GM12875 (cell line): ENCODE measurements around the gene ZMYND15.
"Not testable (repeated sequence)": the region's sequence is repeated elsewhere in the genome, so short reads cannot be mapped to it uniquely, and the experiment has no call there.

Source experiments
- H3K4me3 ChIP-seq: one replicate; pipeline ENCODE4 v1.5.1; 2011; ENCODE audit warnings: low read depth, low read length, control low read depth
- TF ChIP-seq, protein P1 (sequence below): IDR thresholded peaks from 2 replicates; pipeline ENCODE4 v1.5.1; 2011; ENCODE audit warnings: low read depth, mild to moderate bottlenecking, control low read depth, inconsistent platforms, low read length, moderate library complexity, borderline replicate concordance; ENCODE audit not compliant: insufficient read depth

ZMYND15 gene

DNA sequence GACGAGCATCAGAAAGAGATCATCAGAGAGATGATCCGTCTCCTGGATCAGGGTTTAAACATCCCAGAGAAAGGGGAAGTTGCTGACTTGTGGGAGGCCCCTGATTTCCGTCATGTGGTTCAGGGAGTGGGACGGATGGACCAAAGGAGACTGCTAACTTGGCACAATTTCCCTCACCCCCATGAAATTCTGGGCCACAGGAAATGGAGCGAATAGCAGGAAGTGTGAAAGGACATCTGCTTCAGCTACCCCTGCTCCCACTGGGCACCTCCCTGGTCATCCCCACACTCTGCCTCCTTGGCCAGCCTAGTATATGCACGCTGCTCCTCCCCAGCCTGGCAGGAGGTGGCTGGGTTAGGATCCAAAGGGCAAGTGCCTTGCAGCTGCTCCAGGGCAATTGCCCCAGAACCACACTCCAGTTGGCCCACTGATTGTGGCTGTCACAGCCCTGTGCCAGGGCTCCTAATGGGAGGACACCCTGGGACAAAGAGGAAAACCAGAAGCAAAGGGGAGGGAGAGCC, 27.9 kb upstream of the ZMYND15 start:
- H3K4me3 ChIP-seq = peak overlapping the region; percentile 87
- TF ChIP-seq, protein P1, sequence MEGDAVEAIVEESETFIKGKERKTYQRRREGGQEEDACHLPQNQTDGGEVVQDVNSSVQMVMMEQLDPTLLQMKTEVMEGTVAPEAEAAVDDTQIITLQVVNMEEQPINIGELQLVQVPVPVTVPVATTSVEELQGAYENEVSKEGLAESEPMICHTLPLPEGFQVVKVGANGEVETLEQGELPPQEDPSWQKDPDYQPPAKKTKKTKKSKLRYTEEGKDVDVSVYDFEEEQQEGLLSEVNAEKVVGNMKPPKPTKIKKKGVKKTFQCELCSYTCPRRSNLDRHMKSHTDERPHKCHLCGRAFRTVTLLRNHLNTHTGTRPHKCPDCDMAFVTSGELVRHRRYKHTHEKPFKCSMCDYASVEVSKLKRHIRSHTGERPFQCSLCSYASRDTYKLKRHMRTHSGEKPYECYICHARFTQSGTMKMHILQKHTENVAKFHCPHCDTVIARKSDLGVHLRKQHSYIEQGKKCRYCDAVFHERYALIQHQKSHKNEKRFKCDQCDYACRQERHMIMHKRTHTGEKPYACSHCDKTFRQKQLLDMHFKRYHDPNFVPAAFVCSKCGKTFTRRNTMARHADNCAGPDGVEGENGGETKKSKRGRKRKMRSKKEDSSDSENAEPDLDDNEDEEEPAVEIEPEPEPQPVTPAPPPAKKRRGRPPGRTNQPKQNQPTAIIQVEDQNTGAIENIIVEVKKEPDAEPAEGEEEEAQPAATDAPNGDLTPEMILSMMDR = no peak

DNA sequence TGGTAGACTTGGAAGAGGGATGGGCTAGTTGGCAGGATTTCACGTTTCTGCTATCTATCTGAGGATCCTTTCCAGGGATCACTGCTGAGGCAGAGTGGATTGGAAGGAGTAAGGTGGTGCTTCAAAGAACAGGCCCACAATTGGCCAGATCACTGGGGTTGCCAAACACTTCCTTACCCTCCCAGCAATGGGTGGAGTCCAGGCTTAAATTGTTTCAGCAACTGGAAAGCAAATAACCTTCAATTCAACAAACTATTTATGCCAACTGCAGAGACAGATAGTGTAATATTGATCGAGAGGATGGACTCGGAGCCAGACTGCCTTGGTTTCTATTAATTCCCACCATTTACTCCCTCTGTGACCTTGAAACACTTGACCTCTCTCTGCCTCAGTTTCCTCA, 27.1 kb upstream of the ZMYND15 start:
- H3K4me3 ChIP-seq = no peak overlapping the region
- TF ChIP-seq, protein P1 = no peak

DNA sequence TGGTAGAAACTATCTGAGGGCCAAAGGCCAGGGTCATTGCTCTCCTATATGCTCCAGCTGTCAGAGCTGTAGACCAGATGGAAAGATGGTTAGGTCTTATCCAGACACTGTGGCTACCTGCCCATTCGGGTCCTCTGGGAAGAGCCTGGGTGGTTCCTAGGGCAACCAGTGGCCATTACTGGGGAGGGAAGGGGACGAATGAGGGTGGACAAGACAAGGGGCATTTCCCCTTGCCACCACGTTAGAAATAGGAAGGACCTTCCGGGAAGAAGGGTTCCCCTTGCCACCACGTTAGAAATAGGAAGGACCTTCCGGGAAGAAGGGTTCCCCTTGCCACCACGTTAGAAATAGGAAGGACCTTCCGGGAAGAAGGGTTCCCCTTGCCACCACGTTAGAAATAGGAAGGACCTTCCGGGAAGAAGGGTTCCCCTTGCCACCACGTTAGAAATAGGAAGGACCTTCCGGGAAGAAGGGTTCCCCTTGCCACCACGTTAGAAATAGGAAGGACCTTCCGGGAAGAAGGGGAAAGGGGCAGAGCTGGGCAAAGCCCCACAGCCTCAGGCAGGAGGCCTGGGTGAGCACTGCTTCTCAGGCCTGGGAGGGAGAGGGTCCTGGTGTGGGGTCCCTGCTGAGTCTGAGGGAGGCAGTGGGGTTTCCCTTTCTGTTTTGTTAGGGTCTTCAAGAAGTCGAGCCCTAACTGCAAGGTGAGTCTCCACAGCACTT, 25.1 kb upstream of the ZMYND15 start:
- H3K4me3 ChIP-seq = not testable (repeated sequence)

DNA sequence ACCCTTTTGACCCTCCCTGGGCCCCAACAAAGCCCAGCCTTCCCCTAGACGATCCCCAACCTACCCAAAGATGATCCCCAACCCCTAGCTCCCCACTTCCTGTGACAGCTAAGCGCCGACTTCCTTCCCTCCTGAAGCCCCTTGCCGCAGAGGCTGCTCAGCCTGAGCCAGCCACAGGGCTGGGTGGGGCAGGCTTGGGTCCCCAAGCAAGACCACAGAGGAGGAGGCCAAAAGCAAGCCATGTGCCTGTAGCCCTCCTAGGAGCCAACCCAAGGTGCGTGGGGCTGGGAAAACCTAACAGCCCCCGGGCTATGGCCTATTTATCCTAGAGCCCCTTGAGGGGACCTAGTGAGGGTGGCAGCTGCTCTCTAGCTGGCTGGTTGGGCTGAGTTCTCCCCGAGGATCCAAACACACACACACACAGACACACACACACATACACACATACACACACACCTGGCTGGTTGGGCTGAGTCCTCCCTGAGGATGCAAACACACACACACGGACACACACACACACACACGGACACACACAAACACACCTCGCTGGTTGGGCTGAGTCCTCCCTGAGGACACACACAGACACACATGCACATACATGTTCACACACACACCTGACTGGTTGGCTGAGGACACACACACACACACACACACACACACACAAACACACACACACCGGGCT, 24.4 kb upstream of the ZMYND15 start:
- TF ChIP-seq, protein P1 = no peak
- no peak overlapping the region for H3K4me3 ChIP-seq

DNA sequence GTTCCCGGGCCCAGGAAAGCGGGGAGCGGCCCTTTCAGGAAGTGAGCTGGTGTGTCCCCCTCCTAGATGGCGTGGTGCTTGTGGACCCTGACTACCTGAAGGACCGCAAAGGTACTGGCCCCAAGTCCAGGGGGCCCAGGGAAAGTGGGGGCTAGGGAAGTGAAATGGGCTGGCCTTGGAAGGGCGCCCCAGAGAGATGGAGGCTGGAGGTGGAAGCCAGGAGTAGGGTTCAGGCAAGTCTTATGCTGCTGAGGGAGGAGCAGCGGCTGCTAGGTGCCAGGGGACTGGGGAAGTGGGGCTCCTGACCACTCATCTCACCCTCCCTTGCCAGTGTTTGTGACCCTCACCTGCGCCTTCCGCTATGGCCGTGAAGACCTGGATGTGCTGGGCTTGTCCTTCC, 23.6 kb upstream of the ZMYND15 start:
- TF ChIP-seq, protein P1 = no peak
- no peak overlapping the region for H3K4me3 ChIP-seq

DNA sequence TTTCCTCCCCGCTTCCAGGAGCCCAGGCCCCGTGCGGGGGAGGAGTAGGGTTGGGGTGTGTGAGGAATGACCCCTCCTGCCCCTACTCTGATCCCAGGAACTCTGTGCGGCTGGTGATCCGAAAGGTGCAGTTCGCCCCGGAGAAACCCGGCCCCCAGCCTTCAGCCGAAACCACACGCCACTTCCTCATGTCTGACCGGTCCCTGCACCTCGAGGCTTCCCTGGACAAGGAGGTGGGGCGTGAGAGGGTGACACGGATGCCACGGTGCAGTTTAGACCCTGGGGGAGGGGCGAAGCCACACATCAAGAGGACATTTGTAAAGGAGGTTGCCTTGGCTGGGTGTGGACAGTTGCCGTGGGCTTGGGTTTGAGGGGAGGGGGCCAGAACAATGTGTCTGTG, 21.8 kb upstream of the ZMYND15 start:
- no peak overlapping the region for H3K4me3 ChIP-seq
- TF ChIP-seq, protein P1 = no peak

DNA sequence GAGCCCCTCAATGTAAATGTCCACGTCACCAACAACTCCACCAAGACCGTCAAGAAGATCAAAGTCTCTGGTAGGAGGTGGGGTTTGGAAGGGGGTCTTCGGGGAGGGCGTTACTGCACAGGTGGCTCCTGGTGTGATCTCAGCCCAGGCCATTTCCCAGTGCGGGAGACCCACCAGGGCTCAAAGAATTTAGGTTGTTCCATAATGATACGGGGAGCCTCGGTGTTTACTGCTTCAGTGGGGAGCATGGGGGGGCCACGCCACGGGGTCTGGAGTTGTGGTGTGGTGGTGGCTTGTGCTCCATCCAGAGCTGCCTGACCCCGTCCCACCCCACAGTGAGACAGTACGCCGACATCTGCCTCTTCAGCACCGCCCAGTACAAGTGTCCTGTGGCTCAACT, 21.4 kb upstream of the ZMYND15 start:
- H3K4me3 ChIP-seq = no peak overlapping the region
- TF ChIP-seq, protein P1 = no peak
